ENCODE data around the gene NOS2. TPM values are rescaled to one million over a fixed set of nuclear protein-coding genes. Genes with fewer than 3 reads are reported as not detected.

NOS2 gene
- total RNA-seq, 1 donor from 2014 or later = 26.6 TPM

DNA sequence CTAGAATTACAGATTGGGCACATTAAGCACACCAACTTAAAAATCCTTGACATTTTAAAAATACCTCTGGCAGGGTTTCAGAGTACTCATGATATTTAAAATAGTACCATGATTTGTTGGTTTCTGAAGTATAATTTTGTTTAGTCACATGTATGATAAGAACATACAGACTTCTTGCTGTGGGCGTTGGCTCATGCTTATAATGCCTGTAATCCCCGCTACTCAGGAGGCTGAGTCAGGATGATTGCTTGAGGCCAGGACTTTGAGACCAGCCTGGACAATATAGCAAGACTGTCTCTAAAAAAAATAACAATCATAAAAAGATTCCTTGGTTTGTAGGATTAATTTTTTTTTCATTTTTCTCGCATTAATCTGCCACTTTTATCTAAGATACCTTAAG is 78.5 kb downstream of the NOS2 start:
- no peak overlapping the region for H3K4me2 ChIP-seq
- no peak for DNase-seq (ENCODE audit: low spot score)
- Mint-ChIP-seq H3K36me3 (no peaks in the 10 kb centered on the region), H3K4me1 (no peaks in the 10 kb centered on the region), H3K27me3 (ENCODE audit: insufficient read depth, low read depth) (peaks cover 5% of the 10 kb centered on the region), H3K9me3 (no peaks in the 10 kb centered on the region), H3K4me3 (no peak overlapping the region), H3K27ac (no peak overlapping the region)
- no peak overlapping the region for H3K9ac ChIP-seq
- H3F3A ChIP-seq (ENCODE audit: low read depth) = no peaks in the 10 kb centered on the region
- TF ChIP-seq EZH2 (IDR thresholded peaks at IDR 0.05) (no peak), EZH2phosphoT487 (IDR thresholded peaks at IDR 0.05) (no peak)
- no peak overlapping the region for H3K27ac ChIP-seq
- H3K4me1 ChIP-seq = no peaks in the 10 kb centered on the region
- H4K20me1 ChIP-seq (ENCODE audit: low read depth) = no peaks in the 10 kb centered on the region
- no peaks in the 10 kb centered on the region for H3K27me3 ChIP-seq
- H3K4me3 ChIP-seq = no peak overlapping the region
- no peaks in the 10 kb centered on the region for H3K79me2 ChIP-seq (ENCODE audit: low read depth)
- H3K36me3 ChIP-seq = no peaks in the 10 kb centered on the region
- no peak overlapping the region for H2AFZ ChIP-seq (replicated peaks)
- no peaks in the 10 kb centered on the region for H3K9me3 ChIP-seq (ENCODE audit: low read depth)

Small RNA genes lying within 50 kb of the gene (small RNA-seq; reads per million reads assigned to genes)
- gene AC130289.1 (not detected), gene AC130289.2 (not detected)

Other genes with a start within 250 kb of the NOS2 start
- gene LGALS9, start 169.3 kb downstream of the NOS2 start, total RNA-seq (ENCODE audit: low replicate concordance) = 0.37 and 0.54 TPM in 2 replicates
- gene LYRM9, start 92.8 kb upstream of the NOS2 start, total RNA-seq (ENCODE audit: low replicate concordance) = 16.0 and 25.5 TPM in 2 replicates
- 50.1 and 61.7 TPM in 2 replicates for gene NLK, start 242.1 kb upstream of the NOS2 start, total RNA-seq (ENCODE audit: low replicate concordance)

Measured in neural progenitor cell (in vitro differentiated cells).